GM19035 (cell line): ENCODE measurements around the gene PIM2.
"Not testable (repeated sequence)": the region's sequence is repeated elsewhere in the genome, so short reads cannot be mapped to it uniquely, and the experiment has no call there.

Experiments used
- ATAC-seq: cut with Tn5 transposase; IDR thresholded peaks from one replicate; pipeline ENCODE4 v1.9.1; 2021; ENCODE audit not compliant: unreplicated experiment

PIM2 gene

DNA sequence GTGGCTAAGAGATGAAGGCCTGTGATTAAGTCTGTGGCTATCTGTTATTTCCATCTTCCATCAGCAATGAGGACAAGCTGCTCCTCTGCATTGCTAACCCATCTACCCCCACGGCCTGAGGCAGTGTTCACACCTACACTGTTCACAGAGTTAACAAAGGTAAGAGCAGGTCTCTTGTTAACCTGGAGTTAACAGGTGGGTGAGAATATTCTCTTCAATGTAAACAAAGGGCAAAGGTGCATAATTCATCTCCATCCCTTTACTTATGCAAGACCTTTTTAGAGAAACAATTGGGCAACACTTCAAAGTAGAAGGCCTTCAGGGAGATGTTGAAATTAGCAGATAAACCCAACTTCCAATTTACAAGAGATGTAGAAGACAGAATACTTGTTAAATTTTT is 10.2 kb downstream of the PIM2 start:
- ATAC-seq: no peak

DNA sequence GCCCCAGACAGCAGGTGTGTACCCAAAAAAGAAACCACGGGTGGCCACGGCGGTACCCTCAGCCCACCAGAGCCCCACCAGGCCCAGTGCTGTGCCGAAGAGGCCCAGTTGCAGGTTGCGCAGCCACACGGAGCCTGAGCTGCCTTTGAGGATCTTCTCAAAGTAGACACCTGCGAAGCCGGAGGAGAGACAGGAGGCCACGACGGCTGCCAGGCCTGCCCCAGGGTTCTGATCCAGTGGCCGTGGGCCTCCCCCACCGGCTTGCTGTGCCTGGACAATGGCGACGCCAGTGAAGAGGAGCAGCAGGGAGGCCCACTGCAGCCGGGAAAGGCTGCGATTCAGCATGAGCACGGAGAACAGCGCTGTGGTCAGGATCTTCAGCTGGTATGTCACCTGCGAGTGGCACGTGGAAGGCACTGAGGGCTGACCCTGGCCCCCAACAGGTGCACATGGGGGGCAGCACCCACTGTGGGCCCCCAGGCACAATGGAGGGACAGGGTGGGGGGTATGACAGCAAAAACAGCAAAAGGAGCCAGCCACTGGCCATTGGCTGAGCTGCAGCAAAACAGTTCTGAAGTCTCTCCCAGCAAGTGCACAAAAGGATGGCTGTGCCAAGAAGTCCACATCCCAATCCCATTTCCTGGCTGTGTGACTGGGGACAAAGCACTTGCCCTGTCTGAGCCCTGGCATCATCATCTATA is 13.6 kb downstream of the PIM2 start:
- ATAC-seq: no peak

DNA sequence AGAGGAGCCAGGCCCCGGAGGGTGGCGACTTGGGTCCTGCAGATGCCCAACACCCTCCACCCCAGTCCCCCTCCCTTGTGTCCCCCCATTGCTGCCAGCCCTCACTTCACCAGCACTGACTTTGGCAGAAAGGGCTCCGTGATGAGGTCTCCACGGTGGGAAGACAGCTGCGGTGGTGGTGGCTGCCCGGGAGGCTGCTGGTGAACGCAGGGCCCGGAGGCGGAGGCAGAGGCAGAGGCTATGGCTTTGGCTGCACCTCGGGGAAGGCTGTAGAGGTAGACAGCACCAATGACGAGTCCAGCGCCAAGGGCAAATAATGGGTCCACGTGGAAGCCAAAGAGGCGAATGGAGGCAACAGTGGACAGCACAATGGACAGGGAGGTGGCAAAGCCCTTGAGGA is 14.2 kb downstream of the PIM2 start:
- no peak for ATAC-seq

DNA sequence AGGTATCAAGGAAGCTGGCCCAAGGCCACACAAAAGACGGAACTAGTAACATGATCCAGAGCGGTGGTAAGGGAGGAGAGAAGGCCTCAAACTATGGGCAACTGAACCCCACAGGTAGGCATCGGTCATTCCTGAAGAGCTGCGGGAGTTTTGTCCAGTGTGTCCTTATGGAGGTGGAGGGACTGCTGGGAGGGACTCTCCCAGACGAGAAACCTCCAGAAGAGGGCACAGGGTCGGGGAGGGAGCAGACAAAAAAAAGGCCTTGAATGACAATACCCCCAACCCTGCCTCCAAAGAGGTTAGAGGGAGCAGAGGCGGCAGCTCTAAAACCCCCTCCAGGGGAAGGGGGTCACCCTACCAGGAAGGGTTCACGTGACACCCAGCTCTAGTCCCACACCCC is 14.6 kb downstream of the PIM2 start:
- ATAC-seq: no peak

DNA sequence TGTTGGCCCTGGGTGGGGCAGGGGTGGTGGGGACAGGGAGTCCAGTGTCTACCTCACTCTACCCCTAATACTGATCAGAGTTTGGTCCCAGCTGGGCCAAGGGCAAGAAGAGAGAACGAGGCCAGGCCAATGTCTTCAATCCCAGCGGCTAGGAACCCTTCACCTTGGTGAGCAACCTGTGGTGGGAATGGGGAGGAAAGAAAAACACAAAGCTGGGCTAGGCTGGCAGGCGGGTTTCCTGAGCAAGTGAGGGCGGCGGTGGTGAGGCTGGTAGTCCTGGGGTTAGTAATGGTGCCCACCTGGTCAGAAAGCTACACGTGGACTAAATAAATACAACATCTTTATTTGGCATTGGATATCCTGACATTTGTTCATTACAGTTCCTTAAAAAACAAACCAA is 15.5 kb downstream of the PIM2 start:
- ATAC-seq: no peak

DNA sequence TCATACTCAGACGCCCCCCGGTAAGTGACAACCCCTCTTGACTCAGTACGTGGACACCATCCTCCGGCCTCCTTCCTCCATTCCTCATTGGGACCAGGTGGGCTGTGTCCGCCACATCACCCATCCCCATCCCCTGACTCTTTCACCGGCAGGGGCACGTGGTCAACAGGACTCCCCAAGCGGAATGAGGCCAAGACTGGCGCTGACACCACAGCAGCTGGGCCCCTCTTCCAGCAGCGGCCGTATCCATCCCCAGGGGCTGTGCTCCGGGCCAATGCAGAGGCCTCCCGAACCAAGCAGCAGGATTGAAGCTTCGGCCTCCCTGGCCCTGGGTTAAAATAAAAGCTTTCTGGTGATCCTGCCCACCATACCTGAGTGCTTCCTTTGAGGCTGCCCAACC is 16.0 kb downstream of the PIM2 start:
- no peak for ATAC-seq

DNA sequence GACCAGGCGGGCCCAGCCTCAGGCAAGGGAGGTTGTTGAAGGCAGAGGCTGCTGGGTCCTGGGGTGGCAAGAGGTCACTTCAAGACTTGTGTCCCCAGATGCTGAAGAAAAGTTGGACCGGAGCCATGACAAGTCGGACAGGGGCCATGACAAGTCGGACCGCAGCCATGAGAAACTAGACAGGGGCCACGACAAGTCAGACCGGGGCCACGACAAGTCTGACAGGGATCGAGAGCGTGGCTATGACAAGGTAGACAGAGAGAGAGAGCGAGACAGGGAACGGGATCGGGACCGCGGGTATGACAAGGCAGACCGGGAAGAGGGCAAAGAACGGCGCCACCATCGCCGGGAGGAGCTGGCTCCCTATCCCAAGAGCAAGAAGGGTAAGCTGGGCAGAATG is 16.7 kb downstream of the PIM2 start:
- ATAC-seq: no peak

DNA sequence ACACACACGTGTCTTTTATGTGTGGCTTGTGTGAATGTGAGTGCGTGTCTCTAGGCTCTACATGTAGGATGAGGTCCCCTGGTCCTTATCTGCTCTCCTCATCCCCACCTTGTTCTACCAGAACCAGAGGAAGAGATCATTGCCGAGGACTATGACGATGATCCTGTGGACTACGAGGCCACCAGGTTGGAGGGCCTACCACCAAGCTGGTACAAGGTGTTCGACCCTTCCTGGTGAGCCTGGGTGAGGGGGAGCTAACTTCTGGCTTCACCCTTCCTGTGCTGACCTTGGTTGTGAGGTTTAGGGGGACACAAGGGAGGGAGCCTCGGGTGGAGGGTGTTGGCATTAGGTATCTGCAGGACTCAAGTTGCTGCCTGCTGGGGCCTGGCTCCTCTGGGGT is 17.8 kb downstream of the PIM2 start:
- ATAC-seq: no peak

DNA sequence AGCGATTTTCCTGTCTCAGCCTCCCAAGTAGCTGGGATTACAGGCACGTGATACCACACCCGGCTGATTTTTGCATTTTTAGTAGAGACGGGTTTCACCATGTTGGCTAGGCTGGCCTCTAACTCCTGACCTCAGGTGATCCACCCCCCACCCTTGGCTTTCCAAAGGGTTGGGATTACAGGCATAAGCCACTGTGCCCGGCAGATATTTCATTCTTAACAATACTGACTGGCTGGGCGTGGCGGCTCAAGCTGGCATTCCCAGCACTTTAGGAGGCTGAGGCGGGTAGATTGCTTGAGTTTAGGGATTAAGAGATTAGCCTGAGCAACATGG is 19.8 kb downstream of the PIM2 start:
- no peak for ATAC-seq

DNA sequence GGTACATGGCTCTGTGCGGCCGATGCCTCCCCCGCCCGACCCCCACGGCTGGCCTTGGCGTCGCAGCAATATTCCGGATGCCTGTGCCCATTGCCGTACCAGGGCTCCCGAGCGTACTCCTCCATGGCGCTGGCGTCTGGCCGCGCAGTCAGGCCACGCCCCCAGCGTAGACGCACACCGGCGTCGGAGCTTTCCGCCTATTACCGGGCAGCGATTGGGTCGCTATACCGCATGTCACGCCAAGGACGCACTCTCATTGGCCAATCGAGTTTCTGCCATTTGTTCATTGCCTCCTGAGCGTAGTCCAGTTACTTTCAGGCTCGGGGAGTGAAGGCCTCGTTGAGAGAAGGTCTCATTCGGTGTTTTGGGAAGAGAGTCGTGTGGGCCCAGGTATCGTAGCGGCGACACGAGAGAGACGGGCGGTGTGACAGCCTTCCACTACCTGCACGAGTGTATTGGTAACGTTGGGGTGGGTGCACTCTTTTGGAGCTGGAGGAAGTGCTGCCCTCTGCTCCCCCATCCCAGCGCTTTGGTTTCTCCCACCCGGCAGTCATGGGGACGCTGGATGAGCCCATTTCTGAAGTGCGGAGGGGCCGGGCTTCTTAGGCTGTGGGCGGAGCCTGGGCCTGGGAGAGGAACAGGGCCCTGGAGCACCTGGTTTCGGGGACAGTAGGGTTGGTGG is 21.1 kb downstream of the PIM2 start, which contains the start of the genes PQBP1 and TIMM17B:
TSS of gene PQBP1 (plus strand) at position 306 of the 682 bp plus-strand sequence. CDS start 580 bp downstream, outside the sequence.
TSS of gene TIMM17B (minus strand) at position 144 of the 682 bp plus-strand sequence. CDS start at position 125, 19 bp downstream.
- peak; percentile 92 for ATAC-seq

DNA sequence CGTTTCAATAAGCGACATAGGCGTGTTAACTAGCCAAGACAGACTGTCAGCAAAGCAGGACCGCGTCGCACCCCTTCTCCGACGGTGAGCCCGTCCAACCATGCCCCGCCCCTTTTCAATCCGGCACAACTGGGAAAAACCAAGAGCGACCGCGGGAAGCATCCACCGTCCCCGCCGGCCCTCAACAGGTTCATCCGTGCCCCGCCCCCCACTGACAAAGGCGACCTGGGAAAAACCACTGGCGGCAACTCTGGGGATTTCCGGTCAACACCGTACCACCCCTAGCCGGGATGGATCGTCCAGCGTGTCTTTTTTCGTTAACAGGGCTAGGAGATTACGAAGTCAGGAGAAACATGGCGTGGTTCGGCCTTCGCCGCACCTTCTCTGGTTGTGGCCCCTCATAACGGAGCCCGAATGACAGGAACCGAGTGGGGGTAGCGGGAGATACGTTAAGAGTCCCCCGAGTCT is 21.6 kb downstream of the PIM2 start:
- peak; percentile 16 for ATAC-seq

DNA sequence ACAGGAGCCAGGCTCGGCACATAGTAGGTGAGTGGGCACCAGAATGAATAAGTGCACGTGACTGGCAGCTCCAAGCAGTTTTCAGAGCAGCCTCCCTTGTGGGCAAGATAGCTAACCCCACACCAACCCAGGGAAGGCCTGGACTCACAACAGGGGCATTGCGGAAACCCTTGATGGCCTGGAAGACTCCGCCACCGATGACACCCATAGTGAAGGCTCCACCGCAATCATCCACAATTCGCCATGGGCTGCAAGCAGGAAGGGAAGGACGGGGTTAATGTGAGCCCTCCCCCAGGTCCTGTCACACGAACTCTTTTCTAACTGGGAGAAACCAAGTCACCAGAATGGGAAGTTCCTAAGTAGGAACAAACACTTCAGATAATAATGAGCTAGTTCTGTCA is 22.2 kb downstream of the PIM2 start:
- ATAC-seq: no peak

DNA sequence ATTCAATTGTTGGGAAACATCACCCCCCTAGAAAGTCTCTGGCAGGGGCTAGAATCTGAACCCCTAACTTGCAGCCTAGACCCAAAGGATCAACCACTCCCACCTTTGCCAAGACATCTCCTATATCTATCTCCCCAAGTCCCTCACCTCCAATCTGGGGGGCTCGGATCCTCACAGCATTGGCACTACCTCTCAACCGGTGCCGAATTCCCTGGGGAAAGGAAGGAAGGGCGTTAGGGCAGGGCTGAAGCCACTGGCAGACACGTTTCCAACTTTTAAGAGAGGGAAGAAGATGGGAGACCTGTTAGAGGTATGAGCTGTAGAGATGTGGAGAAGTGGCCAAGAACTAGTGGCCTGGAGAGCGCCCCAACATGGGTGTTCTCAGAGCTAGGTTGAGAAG is 23.9 kb downstream of the PIM2 start:
- ATAC-seq: no peak

DNA sequence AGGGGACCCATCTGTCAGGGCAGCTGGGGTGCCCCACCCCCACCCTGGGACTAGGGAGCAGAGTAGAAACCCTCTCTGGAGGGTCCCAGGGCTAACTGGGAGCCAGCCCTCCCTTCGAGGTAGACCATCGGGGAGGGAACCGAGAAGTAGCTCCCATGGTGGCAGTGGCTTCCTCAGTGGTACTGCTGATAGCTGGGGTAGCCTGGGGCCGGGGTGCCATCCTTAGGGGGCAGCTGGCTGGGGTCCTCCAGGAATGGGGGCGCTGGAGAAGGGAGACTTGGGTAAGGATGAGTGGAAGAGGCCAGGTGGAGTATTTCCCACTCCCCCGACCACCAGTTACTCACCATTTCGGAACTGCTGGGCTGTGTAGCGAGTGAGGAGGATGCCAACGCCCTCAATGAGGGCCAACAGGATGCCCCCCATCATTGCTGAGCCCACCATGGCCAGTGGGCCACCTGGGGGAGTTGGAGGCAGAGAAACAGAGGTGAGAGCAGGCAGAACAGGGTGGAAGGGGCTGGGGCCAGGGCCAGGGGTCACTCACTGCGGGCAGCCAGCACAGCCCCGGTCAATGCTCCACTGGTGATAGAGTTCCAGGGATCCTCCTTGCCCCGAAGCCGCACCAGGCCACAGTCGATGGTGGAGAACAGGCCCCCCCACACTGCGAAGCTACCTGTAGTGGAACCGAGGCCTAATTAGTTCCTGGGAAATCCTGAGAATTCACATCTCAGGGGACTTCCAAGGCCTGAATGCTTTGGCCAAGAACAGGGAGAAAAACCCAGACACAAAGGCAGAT is 25.1 kb downstream of the PIM2 start:
- ATAC-seq: no peak

DNA sequence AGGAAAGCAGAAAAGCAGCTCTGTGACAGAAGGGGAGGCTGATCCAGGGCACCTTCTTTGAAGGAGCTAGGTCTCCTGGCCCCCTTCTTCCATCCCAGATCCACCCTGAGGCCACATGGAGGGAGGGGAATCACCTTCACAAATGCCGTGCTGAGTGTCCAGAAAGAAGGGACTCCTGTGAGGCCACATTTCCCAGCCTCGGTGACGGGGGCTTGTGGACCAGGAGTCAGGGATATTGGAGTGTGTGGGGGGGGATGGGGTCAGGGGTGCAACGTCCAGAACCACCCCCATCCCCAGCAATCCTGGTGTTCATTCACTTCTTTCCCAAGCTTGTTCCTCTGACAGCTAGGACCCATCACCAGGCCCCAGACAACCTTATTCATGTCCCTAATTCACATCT is 25.9 kb downstream of the PIM2 start:
- no peak for ATAC-seq

DNA sequence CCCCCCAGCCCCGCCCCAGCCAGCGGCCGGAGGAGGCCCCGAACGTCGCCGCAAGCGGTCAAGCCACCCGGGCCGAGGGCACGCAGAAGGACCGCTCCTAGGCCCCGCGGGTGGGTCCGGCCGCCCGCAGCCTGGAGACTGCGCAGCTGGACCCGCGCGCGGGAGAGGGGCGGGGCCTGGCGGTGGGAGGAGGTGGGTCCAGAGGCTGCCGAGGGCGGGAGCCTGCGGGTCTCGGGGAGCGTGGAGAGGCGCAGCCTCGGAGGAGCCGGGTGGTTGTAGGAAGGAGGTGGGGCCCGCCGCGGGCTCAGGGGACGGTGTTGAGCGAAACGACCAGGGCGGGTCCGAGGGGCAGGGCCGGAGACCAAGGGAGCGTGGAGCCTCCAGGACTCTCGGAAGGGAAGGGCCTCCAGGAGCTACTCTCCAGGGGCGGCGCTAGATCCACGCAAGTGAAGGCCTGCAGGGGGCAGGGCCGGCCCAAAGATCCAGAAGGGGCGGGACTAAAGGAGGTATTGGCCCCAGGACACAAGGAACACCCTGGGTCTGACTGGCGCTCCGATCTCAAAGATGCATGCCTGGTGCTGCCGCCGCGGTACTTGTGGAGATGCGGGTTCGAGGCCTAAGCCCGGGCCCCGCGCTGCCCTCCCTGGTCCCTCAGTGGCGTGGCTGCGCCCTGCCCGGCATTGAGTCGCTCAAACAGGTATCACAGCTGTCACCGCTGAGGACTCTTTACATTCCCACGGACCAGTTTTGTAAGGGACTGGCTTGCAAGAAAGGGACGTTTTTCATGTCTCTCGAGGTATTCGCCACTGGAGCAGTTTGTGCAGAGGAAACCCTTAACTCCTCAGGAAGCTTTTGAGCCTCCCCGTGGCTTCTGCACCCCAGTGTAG is 27.2 kb downstream of the PIM2 start:
- ATAC-seq: peak; percentile 89

DNA sequence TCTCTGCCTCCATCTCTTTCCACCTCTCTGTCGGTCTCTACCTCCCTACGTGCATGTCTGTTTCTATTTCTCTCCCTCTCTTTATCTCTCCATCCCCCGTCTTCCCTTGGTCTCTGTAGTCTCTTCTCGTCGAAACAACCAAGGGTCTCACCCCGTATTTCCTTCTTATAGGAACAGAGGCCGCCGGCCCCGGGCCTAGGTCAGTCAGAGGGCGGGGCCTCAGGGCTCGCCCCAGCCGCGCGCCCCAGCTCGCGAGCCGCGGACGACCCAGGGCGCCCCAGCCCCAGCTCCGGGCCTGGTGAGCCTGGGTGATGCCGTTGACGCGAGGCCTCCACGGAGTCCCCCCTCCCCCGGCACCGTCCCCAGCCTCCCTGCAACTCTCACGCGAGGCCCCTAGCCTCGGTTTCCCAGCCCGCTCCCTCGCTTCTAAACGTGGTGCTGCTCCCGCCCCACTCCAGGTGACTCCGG is 27.9 kb downstream of the PIM2 start:
- peak; percentile 52 for ATAC-seq

DNA sequence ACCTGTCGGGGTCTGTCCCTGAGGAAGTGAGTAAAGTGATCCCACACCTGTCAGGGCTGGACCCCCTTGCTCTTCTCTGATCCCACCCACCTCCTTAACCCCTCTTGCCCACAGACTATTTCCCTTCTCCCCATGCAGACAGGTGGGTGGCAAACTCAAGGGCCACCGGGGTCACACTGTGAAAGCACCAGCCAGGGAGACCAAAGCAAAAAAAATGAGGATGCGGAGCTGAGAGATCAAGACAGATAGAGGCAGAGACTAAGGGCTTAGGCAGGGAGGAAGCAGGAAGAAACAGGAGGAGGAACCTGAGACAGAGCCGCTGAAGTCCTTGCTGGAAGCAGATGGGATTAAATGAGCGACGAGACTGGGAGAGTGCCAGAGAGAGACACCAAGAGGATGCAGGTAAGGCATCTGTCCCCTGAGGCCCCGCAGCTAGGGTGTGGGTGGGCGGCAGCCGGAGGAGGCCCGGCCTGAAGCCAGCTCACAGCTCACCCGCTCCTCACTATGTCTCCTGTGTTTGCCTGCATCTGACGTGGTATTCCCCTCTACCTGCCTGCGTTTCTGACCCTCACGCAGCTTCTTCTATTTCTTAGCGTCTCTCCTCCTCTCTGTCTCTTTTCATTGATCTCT is 28.4 kb downstream of the PIM2 start:
- ATAC-seq: no peak

DNA sequence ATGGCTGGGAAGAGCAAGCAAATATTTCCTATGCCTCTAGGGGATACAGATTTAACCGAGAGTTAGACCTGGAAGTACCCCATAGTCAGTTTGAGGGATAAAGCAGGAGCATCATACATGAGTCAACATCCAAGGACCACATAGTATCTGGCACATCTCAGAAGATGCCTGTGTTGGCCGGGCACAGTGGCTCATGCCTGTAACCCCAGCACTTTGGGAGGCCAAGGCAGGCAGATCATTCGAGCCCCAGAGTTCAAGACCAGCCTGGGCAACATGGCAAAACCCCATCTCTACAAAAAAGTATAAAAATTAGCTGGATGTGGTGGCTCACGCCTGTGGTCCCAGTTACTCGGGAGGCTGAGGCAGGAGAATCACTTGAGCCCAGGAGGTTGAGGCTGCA is 32.2 kb downstream of the PIM2 start:
- ATAC-seq: not testable (repeated sequence)

DNA sequence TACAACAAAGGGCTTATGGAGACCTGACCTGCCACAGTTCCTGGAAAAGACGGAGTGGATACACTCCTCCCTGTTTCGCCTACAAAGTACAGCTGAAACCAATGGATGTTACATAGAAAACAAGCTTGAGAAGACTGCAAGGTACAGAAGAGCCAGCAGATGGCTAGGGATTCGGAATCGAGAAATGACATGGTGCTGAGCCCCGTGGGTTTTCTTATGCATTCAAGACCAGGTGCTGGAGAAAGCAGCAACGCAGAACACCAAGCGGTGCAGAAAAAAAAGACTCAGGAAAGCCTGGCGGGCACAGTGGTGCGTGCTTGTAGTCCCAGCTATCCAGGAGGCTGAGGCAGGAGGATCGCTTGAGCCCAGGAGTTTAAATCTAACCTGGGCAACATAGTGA is 35.1 kb downstream of the PIM2 start:
- ATAC-seq: no peak
